Stimulated activated CD8-positive, alpha-beta memory T cell treated with anti-CD3 and anti-CD28 coated beads, Interleukin-4, amount 100 ng/mL, for 1 hour (primary cell): ENCODE data around the gene PARP8.

Source experiments
- DNase-seq, 2 donors: peaks; one replicate each; pipeline ENCODE4 v3.0.0-alpha.2; 2020; ENCODE audit warnings: low read depth in 2 of 2, low spot score in 1 of 2

PARP8 gene

DNA sequence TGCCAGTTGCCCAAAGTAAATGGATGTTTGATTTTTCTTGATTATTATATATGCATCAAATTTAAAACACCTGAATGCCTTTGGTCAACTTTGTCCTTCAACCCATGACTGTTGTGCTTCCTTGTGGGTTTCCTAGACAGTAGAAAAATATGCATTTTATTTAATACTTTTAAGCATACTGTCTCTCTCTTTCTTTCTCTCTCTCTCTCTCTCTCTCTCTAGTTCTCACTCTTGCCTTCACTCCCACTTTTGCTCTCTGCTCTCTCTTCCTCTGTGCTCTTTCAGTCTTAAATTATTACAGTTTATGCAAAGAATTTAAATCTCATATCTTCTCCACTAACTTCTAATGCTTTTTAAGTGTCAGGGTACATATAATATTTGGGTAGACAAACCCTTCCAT lies 173.0 kb downstream of the PARP8 start:
- no peak for DNase-seq

DNA sequence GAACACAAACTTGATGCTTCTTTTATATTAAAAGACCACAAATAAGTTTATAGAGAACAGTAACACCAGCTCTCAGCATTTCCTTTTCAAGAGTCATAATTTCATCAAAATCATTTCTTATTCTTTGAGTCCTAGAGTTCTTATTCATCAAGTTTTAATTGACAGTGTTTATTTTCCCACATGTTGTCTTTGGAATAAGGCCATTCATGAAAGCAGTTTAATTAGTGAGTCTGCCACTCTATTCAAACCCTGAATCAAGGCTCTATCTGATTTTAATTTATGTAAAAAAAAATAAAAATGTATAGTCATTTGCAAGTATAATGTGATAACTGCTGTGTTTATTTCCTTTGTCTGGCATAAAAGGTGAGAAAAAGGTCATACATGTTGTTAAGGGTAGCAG lies 176.7 kb downstream of the PARP8 start:
- DNase-seq: no peak

DNA sequence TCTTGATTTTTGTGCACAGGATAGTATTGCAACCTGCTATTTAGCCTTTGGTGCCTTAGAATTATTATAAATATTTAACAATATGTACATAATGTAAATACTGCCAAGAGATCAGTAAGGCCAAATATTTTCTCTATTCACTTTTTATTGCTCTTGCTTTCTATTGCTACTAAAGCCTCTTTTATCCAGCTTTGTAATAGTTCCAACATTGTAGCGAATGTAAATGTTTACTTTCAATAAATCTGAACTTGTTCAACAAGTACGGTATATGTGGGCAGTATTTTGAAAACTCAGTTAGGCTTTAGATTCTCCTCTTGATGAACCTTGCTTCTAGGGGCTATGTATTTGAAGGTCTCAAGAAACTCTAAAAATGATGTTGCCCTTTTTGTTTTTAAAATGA lies 179.8 kb downstream of the PARP8 start:
- no peak for DNase-seq

DNA sequence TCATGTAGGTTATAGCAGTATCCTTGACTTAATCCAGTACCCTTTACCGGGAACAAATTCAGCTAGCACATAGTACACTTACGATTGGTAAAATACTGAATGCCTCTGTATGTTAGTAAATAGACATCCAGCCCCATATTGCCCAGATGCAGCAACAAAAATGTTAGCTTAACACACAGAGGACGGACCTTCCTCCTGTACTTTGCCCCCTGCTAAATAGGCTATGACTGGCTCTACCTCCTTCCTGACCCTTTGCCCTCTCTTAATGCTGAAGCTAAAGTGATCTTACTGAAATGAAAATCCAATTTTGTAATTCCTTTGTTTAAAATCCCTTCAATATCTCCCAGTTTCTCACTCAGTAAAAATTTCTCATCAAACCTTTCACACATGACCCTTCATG lies 183.1 kb downstream of the PARP8 start:
- no peak for DNase-seq

DNA sequence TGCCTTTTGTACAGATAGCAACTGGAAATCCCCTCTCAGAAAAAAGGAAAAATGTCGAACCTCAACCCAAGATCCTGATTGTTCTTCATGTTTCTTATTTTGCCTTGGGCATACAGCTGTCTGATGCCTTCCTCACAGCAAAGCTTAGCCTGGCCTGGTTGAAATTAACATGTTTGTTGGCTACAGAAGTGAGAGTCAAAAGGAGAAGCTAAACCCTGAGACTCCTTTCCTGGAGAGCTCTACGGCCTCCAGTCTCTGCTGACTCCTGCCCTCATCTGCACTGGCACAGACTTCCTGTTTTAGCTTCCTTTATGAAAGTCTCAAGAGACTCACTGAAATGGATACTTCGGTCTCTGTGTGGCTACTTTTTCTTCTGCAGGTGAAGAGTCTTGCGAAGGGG lies 186.7 kb downstream of the PARP8 start:
- no peak for DNase-seq

DNA sequence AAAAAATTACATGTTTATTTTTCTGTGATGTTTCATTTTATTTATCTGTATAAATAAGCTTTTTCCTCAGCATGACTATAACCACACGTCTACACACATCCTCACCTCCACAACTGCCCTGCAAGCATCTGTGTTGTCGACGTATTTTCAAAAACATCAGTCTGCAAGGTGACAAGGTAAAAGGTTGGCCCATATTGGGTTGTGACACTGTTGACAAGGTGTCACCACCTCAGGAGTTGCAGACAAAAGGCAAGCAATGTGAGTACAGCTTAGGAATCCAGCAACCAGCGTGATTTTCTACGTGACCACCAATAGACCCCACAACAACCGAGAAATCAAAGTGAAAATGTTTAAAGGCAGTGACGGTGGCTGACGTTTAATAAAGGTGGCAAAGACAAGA lies 187.6 kb downstream of the PARP8 start:
- no peak for DNase-seq

DNA sequence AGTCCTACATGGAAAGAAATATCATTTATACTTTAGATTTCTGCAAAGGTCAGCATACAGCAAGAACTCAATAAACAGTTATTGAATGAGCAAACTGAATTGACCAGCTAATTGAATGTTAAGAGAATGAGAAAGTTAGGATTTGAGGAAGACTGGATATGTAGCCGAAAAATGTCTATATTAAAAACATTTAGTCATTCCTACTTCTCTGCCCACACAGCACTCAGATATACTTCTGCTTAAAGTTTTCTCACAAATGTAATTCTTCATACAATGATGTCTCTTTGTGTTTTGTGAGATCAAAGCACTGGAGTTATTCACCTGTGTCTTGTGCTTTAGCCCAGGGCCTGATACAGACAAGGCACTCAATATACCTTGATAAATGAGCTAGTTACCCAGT lies 188.6 kb downstream of the PARP8 start:
- DNase-seq: no peak

DNA sequence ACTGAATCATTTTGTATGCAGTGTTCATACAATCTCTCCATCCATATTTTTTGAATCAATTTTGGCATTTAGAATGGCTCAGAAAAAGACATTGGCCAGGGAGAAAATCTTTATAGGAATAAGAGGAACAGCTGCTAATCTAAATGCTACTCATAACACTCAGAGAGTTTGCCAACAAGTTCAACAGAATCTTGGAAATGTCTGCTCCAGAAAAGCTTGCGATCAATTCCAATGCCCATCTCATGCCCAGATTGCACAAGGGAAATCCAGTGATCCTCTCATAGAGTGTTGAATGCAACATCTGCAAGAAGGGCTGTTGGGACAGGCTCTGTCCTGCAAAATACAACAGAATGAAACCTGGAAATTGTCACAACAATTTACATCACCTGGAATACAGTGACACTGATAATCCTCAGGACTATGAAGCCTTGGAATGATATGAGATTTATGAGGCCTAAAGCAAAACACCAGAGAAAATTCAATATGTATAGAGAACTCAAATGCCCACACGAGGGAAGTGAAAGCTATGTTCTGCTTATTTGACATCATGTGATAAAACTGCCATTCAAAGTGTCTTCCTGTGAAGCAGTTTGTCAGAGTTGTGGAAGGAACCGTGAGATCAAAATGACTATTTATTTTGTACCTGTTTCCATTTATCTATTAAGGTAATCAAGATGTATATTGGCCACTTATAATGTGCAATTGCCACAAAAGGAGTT lies 190.1 kb downstream of the PARP8 start:
- no peak for DNase-seq

DNA sequence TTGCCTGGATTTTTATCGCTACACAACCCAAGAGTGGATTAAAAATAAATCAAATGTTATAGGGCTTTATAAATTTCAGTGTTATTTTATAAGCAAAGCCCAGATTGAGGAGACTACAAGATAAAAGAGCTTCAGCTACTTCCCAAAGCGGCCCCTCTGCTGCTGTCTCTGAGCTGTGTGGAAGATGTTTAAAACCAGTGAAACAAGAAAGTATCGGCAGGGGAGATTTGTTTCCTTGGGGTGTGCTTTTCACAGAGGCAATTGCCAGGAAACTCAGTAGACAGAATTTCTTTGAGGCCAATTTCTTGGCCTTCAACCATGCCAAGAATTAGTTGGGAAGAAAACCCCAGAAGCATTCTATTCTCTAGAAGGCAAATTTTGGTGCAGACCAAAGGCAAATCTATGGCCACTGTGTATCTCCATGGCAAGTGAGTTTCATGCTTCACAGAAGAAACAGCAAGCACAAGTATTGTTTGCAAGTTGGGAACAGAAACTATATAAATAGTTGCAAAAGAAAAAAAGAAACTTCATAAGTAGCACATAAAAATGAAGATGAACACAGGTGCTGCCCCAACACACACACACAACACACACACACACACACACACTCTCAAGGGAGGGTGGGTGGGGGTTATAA lies 197.2 kb downstream of the PARP8 start:
- no peak for DNase-seq

DNA sequence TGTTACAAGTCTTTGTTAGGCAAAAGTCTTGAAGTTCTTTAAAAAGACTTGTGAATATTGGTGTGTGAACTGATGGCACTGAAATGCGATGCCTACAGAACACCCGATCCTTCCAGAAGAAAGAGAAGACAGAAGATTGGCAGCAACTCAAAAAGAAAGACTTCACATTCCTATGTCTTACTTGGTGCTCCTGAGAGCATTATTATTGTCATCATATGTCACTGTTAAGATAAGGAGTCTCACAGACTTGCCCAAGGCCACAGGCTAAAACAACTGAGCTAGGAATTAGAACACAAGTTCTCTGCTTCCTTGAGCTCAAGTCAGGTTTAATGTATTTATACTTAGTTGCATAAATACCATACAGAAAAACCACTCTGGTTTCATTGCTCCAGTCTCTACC lies 198.0 kb downstream of the PARP8 start:
- no peak for DNase-seq

DNA sequence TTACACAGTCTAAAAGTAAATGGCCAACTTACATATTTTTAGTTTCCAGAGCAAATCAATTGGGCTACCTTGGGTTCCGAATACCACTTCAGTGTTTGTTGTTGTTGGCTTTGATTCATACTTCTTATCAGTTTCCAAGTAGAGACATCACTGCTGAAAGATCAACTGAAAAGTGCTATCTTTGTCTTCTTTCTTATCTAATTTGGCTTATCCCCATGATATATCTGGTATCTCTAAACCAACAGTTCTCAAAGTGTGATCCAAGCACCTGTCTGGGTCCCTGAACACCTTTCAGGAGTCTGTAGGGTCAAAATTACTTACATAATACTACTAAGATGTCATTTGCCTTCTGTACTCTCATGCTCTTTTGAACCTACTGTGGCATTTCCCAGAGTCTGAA lies 200.0 kb downstream of the PARP8 start:
- no peak for DNase-seq

DNA sequence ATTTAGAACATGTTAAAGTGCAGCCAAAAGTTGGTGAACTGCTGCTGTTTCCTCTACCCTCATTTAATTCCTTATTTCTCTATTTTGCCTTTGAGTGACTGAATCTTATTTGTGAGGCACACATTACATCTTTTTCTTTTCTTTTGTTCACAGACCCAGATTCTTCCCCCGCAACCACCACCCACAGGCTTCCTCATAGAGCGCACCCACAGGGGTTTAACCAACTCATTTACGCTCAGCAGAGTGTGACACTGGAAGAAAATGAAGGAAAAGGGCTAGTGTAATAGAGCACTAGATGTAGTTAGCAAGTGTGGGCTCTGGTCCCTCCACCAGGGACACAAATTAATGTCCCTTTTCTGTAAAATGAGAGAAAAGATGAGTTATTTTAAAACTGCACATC lies 200.7 kb downstream of the PARP8 start:
- no peak for DNase-seq

DNA sequence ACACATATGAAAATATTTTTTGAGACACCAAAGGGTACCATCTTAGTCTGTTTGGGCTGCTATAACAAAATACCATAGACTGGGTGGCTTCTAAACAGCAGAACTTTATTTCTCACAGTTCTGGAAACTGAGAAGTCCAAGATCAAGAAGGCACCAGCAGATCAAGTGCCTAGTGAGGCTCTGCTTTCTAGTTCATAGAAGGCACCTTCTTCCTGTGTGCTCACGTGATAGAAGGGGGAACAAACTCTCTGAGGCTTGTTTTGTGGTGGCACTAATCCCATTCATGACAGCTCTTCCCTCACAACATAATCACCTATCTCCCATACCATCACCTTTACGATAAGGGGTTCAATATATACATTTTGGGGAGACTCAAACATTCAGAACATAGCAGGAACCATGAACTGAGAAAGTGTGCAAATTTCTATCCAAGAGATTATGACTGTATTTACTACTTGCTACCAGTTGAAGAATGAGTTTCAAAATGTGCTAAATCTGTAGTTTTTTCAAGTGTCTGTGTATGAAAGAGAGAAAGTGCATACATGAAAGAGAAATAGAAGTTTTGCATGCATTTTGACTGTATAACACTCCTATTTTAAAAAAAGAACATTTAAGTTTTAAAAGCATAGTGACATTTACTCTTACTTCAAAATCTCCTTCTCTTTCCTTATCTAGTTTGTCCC lies 207.3 kb downstream of the PARP8 start:
- no peak for DNase-seq

DNA sequence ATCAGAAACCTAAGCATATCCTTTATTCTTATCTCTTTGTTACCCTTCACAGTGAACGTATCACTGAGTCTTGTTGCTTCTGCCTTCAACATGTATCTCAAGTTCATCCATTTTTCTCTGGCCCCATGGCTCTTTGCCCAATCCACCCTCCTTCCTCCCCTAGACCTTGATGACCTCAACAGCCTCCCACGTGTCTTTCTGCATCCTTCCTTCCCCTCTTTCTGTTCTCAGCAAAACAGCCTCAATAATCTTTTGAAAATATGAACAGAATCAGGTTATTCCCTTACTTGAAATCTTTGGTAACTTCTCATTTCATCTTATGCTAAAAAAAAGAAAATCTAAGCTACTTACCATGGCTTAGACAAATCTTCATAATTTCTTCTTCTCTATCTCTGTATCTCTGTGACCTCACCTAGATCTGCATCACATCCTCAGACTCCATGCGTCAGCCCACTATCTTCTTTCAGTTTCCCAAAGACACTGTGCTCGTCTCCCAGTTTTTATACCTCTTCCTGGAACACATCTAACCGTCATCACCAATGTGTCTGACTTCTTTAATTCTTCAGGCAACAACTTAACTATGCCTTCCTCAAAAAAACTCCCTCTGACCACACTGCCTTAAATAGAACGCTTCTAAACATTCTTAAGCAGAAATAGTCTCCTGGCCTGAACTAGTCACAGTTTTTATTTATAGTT lies 208.0 kb downstream of the PARP8 start:
- DNase-seq: no peak

DNA sequence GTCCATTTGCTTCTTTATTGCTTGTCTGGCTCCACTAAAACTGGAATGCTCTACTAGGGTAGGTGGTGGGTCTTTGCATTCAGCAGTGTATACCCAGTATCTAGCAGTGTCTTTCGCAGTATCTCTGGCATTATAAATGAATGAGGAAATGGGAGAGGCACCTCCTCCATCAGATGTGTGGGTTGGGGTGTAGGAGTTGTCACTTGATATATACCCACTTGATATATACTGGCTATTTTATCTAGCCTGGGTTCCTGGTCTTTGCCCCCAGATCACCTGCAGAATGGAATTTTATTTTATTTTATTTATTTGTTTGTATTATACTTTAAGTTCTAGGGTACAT lies 208.5 kb downstream of the PARP8 start:
- no peak for DNase-seq

DNA sequence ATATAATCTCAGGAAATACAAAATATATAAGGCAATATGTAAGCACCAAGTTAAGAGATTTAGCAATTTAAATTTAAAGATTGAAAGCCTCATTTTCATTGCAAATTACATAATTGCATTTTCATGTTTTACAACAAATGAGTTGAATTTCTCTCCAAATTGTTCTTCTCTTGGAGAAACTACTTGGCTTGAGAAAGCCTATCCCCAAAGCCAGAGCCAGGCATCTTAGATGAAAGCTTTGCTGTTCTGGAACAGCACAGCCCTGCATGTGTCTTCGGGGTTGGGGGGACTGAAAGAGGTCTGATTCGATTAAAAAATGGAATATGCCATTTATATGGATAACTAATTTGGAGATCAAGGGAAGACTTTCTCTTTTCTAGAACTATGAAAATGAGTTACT lies 212.0 kb downstream of the PARP8 start:
- DNase-seq: no peak

DNA sequence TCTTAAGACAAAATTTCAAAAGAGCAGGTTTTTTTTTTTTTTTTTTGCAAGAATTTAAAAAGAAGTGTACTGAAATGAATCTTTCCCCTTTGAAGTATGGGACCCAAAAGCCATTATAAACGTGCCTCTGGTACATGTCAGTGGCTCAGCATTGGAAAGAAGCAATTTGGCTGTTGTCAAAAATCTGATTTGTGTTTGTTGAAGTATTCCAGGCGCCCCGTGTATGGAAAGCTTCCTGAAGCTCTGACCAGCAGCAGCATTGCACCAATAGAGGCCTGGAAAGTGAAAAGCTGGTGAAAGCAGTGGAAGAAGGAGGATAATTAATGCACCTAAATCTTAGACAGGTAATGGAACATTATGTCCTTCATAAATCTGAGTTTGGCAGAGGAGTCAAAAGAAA lies 215.0 kb downstream of the PARP8 start:
- DNase-seq: no peak

DNA sequence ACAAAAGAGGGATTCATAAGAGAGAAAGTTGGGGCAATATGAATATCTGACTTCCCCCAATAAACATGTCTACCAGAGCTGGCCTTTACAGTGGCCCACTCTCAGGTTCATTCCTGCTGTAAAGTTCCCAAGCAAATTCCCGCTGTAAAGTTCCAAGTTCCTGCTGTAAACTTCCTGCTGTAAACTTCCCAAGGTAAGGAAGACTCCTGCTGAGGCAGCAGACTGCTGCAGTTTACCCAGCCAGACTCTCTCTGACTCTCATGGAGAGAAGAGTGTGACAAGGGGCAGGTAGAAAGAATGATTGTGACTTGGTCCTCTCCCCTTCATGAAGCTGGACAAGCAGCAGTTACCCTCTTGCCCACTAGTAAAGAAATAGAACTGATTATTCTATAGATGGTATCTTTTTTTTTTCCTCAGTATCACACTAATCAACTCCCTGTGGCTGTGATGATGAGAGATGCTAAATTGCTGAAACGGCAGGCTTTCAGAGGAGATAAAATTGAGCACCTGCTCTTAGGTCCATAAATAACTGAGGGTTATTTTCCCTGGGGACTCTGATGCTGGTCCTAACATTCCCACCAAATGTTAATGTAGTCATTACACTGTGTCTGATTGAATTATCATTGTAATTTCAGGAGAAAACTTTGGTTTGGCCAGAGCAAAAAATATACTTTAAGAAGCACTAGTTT lies 220.4 kb downstream of the PARP8 start:
- no peak for DNase-seq

DNA sequence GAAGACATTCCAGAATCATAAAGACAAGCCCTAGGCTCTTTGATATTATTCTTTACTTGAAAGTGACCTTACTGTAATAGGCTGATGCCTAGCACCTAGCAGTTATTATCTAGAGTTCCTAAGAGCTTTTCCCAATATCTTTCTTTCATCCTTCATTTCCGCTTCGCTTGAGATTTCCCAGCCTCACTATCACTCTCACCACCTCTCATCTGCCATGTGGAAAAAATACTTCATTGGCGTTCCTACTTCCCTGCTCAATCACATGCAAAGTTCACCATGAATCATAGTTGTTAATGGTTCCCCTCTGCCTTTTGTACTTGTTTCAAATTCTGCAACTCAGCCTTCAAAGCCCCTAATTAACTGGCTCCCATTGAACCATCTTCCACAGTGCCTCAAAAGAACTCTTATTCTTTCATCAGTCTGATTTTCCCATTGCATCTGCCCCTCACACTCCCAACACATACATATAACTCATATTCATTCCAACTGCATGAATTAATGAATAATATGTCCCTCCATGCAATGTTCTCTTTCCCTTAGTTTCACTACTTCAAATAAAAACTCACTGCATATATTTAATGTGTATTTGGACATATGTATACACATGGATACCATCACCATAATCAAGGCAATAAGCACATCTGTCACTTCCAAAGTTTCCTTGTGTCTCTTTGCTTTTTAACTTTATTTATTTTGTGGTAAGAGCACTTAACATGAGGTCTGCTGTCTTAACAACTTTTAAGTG lies 221.6 kb downstream of the PARP8 start:
- DNase-seq: no peak

DNA sequence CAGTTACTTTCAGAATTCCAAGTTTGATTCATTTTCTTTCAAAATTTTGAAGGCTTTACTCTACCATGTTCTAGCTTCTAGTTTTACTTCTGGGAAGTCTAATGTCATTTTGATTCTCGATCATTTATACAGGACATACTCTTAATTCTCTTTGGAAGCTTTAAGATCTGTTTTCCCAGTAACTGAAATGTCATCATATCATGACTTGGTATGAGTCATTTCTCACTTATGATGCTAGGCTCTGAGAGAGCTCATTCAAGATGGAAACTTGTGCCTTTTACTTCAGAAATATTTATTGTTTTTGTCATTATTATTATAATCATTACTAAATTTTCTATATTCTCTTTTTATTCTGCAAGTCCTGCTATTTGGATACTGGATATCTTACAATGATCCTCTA lies 222.3 kb downstream of the PARP8 start:
- DNase-seq: no peak

DNA sequence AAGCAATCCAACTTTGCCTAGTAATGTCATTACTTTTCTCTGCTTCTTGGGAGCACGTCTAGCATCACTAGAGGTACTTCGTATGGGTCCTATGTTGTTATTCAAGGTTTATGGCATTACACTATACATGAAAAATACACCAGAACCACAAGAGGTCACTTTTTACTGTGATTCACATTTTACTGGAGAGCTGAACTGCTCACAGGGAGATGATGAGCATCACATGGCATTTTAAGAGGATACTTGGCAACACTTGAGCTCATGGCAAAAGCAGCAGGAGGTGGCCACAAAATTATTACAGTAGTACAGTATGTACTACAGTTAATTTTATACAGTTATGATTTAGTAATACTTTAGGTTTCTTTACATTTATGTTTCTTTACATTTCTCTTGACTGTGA lies 223.4 kb downstream of the PARP8 start:
- no peak for DNase-seq
